Measurements from ENCODE around the gene POC1B. TPM values are rescaled to one million over a fixed set of nuclear protein-coding genes. Genes with fewer than 3 reads are reported as not detected.
A peak's percentile ranks its signal among the peaks of the same experiment; 100 is the strongest.

The POC1B gene
- total RNA-seq, 1 experiment from 2014 or later, result 14.1 TPM

- ChIA-PET CTCF (no interaction called here), POLR2A (no interaction called here)
- Mint-ChIP-seq H3K27me3 (ENCODE audit: insufficient read depth, unreplicated experiment) (no peaks in the 10 kb centered on the region), H3K9me3 (ENCODE audit: unreplicated experiment) (no peaks in the 10 kb centered on the region), H3K4me3 (ENCODE audit: unreplicated experiment) (no peak overlapping the region), H3K27ac (ENCODE audit: unreplicated experiment) (no peak overlapping the region), H3K36me3 (ENCODE audit: insufficient read depth, unreplicated experiment) (no peaks in the 10 kb centered on the region), H3K4me1 (ENCODE audit: low read depth, unreplicated experiment) (no peaks in the 10 kb centered on the region)
- intact Hi-C loops (cut with micrococcal nuclease; ENCODE audit: unreplicated experiment), result no loop called here
- no peak for TF ChIP-seq CTCF (IDR thresholded peaks at IDR 0.05; ENCODE audit: insufficient read depth in 1 of 2, low read depth in 1 of 2, low read length in 1 of 2, severe bottlenecking in 1 of 2, unreplicated experiment in 1 of 2)
- Histone ChIP-seq H3K4me1 (no peaks in the 10 kb centered on the region), H3K27me3 (replicated peaks; ENCODE audit: control insufficient read depth, insufficient read depth, low read length) (no peaks in the 10 kb centered on the region), H3K4me3 (ENCODE audit: low read depth, low read length) (no peak overlapping the region), H3K9me3 (no peaks in the 10 kb centered on the region), H3K36me3 (ENCODE audit: control insufficient read depth, insufficient read depth, low read length) (no peaks in the 10 kb centered on the region)
- BruUV-seq (replicated peaks), result no TSS peak
- no peak for DNase-seq
Observed at GRCh38 chr12:89424389-89424788, 101.5 kb downstream of the POC1B start.

- POLR2A ChIA-PET, result no interaction called here
Observed at GRCh38 chr12:89421092-89421835, 104.6 kb downstream of the POC1B start.

GRCh38 chr12:89418228-89418910, 107.5 kb downstream of the POC1B start:
- intact Hi-C loops (cut with micrococcal nuclease; ENCODE audit: unreplicated experiment), result no loop called here
- no TSS peak for BruUV-seq (replicated peaks)
- peaks cover 14% of the 10 kb centered on the region for H3K4me1 ChIP-seq

More at GRCh38 chr12:89421092-89421835, 104.6 kb downstream of the POC1B start:
- Histone ChIP-seq H3K36me3 (ENCODE audit: control insufficient read depth, insufficient read depth, low read length) (no peaks in the 10 kb centered on the region), H3K4me1 (0 out of 2 replicates have a peak, but pooled peaks cover 2% of the 10 kb centered on the region), H3K27me3 (replicated peaks; ENCODE audit: control insufficient read depth, insufficient read depth, low read length) (no peaks in the 10 kb centered on the region), H3K4me3 (ENCODE audit: low read depth, low read length) (no peak overlapping the region), H3K9me3 (no peaks in the 10 kb centered on the region)
- Mint-ChIP-seq H3K27me3 (ENCODE audit: insufficient read depth, unreplicated experiment) (no peaks in the 10 kb centered on the region), H3K27ac (ENCODE audit: unreplicated experiment) (no peak overlapping the region), H3K36me3 (ENCODE audit: insufficient read depth, unreplicated experiment) (no peaks in the 10 kb centered on the region), H3K4me3 (ENCODE audit: unreplicated experiment) (no peak overlapping the region), H3K4me1 (ENCODE audit: low read depth, unreplicated experiment) (peaks cover 2% of the 10 kb centered on the region), H3K9me3 (ENCODE audit: unreplicated experiment) (no peaks in the 10 kb centered on the region)
- CTCF ChIA-PET, result no interaction called here
- intact Hi-C loops (cut with micrococcal nuclease; ENCODE audit: unreplicated experiment), result loop anchor here (1.0 to 2.0 kb wide), 2 partner anchors 42 to 68 kb away; partner anchors contain the start of gene DUSP6
- no peak for DNase-seq
- TF ChIP-seq CTCF (IDR thresholded peaks at IDR 0.05; ENCODE audit: insufficient read depth in 1 of 2, low read depth in 1 of 2, low read length in 1 of 2, severe bottlenecking in 1 of 2, unreplicated experiment in 1 of 2), result peak; percentile 52 to 56
- BruUV-seq (replicated peaks), result no TSS peak

More at GRCh38 chr12:89418228-89418910, 107.5 kb downstream of the POC1B start:
- no peak overlapping the region for H3K4me3 ChIP-seq (ENCODE audit: low read depth, low read length)
- no peaks in the 10 kb centered on the region for H3K9me3 Mint-ChIP-seq (ENCODE audit: unreplicated experiment)
- no peaks in the 10 kb centered on the region for H3K9me3 ChIP-seq
- no peak overlapping the region for H3K27ac Mint-ChIP-seq (ENCODE audit: unreplicated experiment)
- ChIA-PET POLR2A (no interaction called here), CTCF (no interaction called here)
- H3K27me3 Mint-ChIP-seq (ENCODE audit: insufficient read depth, unreplicated experiment), result no peaks in the 10 kb centered on the region
- no peaks in the 10 kb centered on the region for H3K36me3 ChIP-seq (ENCODE audit: control insufficient read depth, insufficient read depth, low read length)
- TF ChIP-seq CTCF (IDR thresholded peaks at IDR 0.05; ENCODE audit: insufficient read depth in 1 of 2, low read depth in 1 of 2, low read length in 1 of 2, severe bottlenecking in 1 of 2, unreplicated experiment in 1 of 2), result no peak
- H3K36me3 Mint-ChIP-seq (ENCODE audit: insufficient read depth, unreplicated experiment), result no peaks in the 10 kb centered on the region
- no peaks in the 10 kb centered on the region for H3K27me3 ChIP-seq (replicated peaks; ENCODE audit: control insufficient read depth, insufficient read depth, low read length)
- no peak overlapping the region for H3K4me3 Mint-ChIP-seq (ENCODE audit: unreplicated experiment)
- H3K4me1 Mint-ChIP-seq (ENCODE audit: low read depth, unreplicated experiment), result peaks cover 7% of the 10 kb centered on the region
- no peak for DNase-seq

All from Caco-2 (cell line).